Endothelial cell of umbilical vein (primary cell): ENCODE results near the gene TEKTIP1.

Experiments
- EZH2 ChIP-seq: IDR thresholded peaks from 2 replicates; pipeline ENCODE4 v1.6.1; 2012; ENCODE audit warnings: borderline replicate concordance, low read depth, mild to moderate bottlenecking, moderate library complexity, low read length, inconsistent platforms; ENCODE audit not compliant: severe bottlenecking
- MYC ChIP-seq: IDR thresholded peaks from one replicate; pipeline ENCODE4 v1.6.1; 2011; ENCODE audit warnings: mild to moderate bottlenecking, low read depth, low read length
- POLR2A ChIP-seq: IDR thresholded peaks from 2 replicates; pipeline ENCODE4 v1.6.1; 2012; ENCODE audit warnings: low read depth, mild to moderate bottlenecking, control low read depth, low read length
- POLR2AphosphoS5 ChIP-seq: IDR thresholded peaks from 2 replicates; pipeline ENCODE4 v1.6.1; 2012; ENCODE audit warnings: low read depth, mild to moderate bottlenecking, control low read depth, low read length, moderate library complexity; ENCODE audit not compliant: insufficient read depth
- TF ChIP-seq, protein P1 (sequence below), 2 donors: IDR thresholded peaks; 1 replicate in 1 of 2; 2 replicates in 1 of 2; pipeline ENCODE4 v1.5.1; 2011; ENCODE audit warnings: low read length in 2 of 2, mild to moderate bottlenecking in 2 of 2, moderate library complexity in 2 of 2, control low read depth in 1 of 2, inconsistent platforms in 1 of 2, low read depth in 1 of 2; ENCODE audit not compliant: insufficient read depth in 1 of 2; ENCODE audit errors: extremely low read depth in 1 of 2
- TF ChIP-seq, protein P2 (sequence below): IDR thresholded peaks from 2 replicates; pipeline ENCODE4 v1.6.1; 2011; ENCODE audit not compliant: insufficient read depth, insufficient read length

DNA sequence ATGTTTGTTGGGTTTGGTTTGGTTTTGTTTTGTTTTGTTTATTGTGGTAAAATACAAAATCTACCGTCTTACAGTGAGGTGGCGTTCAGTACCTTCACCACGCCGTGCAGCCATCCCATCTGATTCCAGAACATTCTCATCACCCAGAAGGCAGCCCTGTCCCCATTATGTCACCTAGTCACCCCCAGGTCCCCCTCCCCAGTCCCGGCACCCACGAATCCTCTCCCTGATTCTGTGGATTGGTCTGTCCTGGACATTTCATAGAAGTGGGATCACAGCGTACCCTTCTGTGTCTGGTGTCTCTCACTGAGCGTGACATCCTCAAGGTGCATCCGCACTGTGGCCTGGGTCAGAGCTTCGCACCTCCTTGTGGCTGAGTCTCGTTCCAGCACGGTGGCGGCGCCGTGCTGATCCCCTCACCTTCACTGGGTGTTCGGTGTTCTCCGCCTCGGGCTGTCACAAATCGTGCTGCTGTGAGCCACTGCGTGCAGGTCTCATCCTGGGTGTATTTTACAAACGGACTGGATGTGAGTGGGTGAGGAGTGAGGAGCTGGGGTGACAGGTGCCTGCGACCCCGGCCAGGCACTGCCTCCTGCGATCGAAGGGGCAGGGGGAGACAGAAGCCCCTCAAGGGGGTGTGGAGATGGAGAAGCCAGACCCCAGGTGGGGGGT lies 580 bp upstream of the TEKTIP1 start:
- TF ChIP-seq, protein P1, sequence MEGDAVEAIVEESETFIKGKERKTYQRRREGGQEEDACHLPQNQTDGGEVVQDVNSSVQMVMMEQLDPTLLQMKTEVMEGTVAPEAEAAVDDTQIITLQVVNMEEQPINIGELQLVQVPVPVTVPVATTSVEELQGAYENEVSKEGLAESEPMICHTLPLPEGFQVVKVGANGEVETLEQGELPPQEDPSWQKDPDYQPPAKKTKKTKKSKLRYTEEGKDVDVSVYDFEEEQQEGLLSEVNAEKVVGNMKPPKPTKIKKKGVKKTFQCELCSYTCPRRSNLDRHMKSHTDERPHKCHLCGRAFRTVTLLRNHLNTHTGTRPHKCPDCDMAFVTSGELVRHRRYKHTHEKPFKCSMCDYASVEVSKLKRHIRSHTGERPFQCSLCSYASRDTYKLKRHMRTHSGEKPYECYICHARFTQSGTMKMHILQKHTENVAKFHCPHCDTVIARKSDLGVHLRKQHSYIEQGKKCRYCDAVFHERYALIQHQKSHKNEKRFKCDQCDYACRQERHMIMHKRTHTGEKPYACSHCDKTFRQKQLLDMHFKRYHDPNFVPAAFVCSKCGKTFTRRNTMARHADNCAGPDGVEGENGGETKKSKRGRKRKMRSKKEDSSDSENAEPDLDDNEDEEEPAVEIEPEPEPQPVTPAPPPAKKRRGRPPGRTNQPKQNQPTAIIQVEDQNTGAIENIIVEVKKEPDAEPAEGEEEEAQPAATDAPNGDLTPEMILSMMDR (IDR thresholded peaks at IDR 0.05; ENCODE audit: extremely low read depth in 1 of 2, insufficient read depth in 1 of 2, low read depth in 1 of 2, low read length in 2 of 2): no peak
- TF ChIP-seq POLR2AphosphoS5 (no peak), POLR2A (no peak), EZH2 (no peak), MYC (no peak)
- TF ChIP-seq, protein P2, sequence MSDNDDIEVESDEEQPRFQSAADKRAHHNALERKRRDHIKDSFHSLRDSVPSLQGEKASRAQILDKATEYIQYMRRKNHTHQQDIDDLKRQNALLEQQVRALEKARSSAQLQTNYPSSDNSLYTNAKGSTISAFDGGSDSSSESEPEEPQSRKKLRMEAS: no peak
